NCI-H524 treated with DMSO at 0.1 percent for 48 hours (cell line): Measurements from ENCODE around the gene RNU6-8.
A peak's percentile ranks its signal among the peaks of the same experiment; 100 is the strongest.

ENCODE experiments used
- DNase-seq: peaks from one replicate; lab custom pipeline; 2025; lab: John Stamatoyannopoulos, UW

The RNU6-8 gene

GRCh38 chr14:32203928-32204357 is 874 bp upstream of the RNU6-8 start:
- no peak for DNase-seq

DNA sequence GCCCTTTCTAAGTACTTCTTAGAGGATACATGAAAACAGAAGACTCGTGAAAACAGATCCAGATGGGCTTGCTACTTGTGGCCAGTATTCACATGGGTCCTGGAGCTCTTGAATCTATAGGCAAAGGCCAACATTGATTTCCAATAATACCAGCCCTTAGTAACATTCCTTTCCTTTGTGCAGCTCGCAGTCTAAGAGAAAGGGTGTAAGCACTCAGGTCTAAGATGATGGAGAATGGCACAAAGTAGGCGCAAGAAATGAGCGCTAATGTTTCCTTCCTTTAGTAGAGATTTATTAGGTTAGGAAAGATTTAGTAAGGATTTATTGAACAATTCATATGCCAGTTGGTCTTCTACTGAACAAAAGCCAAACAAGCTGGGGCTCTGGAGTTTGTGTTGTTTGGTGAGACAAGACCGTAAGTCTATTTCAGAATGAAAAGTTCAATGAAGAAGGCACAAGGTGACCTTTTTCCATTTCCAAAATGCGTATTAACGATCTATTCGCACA is 525 bp downstream of the RNU6-8 start:
- peak; percentile 80 for DNase-seq

GRCh38 chr14:32201816-32202490 is 1.1 kb downstream of the RNU6-8 start, which contains the start of gene RNU6-7:
RNU6-7 (plus strand) TSS chr14:32202045.
- peak; percentile 80 for DNase-seq

GRCh38 chr14:32201193-32201815 is 1.8 kb downstream of the RNU6-8 start:
- DNase-seq = peak; percentile 82

GRCh38 chr14:32200368-32201192 is 2.5 kb downstream of the RNU6-8 start:
- no peak for DNase-seq

DNA sequence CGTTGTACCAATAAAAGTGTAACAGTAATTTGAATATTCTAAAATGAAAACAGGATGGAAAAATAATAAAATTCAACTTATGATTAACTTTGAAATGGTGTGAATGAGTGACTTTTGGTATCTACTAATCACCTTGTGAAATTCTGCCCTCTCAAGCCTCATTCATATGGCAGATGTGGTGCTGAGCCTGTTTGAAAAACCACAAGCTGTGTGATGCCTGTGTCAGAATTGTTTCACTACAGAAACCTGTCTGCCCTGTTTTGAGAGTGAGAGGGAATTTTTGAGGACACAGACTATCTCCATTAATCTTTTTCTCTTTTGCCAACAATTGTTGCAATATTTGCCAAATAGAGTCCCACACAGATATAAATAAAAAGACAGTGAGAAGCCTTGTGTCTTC is 5.2 kb downstream of the RNU6-8 start:
- no peak for DNase-seq

GRCh38 chr14:32195636-32196035 is 7.4 kb downstream of the RNU6-8 start:
- DNase-seq = no peak

DNA sequence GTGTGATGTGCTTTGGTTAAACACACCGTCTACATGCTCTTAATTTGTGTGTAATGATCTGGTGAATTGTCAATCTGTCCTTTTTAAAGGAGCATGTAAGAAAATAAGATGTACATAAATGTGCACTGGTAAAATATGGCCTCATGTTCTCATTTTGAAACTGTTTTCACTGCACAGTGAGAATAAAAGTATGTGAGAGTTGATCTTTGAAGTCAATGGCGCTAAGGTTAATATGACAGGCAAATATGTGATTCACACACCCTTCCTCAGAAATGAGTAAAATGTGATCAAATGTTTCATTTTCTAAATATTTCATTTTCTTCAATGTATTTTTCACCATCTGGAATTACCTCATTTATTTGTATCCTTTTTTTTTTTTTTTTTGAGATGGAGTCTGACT is 9.5 kb downstream of the RNU6-8 start:
- no peak for DNase-seq

- DNase-seq = no peak
Observed at GRCh38 chr14:32192712-32193373, 10.2 kb downstream of the RNU6-8 start.

- no peak for DNase-seq
Observed at GRCh38 chr14:32190673-32191072, 12.4 kb downstream of the RNU6-8 start.

DNA sequence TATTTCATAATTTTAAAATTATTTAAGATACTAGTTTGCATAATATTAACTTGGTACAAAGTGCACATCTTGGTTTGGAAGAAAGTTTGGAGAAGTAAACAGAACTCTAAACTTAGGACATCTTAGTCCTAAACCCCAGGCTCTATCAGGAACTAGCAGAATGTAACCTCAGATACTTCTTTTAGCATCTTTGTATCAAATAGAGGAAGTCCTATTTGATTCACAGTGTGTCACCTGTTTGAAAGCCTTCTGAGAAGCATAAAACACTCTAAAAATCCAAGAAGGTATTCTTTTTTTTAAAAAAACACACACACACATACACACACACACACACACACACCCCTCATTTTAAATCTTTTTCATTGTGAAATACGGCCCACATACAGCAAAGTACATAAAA is 13.3 kb downstream of the RNU6-8 start:
- DNase-seq = no peak

- DNase-seq = no peak
Observed at GRCh38 chr14:32186248-32186647, 16.8 kb downstream of the RNU6-8 start.

DNA sequence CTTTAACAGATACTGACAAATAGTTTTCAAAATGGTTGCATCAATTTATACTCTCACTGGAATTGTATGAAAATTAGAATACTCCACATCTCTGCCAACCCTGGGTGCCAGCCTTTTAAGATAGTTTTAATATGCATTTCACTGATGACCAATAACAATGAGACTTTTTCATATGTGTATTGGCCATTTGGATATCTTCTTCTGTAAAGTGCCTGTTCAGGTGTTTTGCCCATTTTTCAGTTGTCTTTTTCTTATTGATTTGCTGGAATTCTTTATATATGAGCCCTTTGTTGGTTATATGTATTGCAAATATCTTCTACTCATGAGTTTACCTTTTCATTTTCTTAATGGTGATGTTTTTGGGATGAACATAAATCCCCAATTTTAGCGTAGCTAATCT is 18.0 kb downstream of the RNU6-8 start:
- DNase-seq = no peak

DNA sequence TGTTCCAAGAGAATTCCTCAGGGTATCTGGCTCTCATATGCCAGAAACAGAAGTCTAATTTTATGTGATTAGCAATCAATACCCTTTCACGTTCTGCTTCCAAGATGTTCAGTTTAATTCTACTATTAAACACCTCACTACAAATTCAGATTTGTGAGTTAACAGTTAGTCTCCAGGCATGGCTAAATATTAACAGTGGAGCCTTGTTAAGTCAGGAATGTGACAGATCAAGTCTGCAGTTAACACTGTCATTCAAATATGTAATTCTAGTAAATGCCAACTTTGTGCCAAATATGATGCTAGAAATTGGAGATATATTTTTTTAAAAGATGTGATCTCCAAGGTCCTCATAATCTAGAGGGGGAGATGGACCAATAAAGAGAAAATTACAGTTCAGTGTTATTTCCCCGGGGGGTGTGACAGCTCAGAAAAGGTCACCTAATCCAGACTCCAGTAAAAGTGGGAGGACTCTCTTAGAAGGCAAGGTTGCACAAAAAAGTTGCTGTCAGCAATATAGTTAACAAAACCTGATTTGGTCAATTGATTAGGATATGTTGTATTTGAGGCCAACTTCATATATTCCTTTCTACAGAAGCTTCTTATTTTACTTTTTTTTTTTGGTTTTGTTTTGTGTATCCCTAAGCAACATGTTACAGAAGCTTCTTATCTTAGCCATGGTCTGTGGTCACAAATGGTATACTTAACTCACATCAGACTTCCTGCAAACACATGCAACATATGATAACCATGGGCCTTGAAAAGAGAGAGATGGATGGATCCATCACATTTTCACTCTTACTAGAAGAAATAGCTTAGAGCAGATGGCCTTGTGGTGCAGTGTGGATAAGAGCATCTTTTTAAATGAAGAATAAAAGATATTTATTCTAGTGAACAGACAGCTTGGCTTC is 19.7 kb downstream of the RNU6-8 start:
- DNase-seq = no peak

DNA sequence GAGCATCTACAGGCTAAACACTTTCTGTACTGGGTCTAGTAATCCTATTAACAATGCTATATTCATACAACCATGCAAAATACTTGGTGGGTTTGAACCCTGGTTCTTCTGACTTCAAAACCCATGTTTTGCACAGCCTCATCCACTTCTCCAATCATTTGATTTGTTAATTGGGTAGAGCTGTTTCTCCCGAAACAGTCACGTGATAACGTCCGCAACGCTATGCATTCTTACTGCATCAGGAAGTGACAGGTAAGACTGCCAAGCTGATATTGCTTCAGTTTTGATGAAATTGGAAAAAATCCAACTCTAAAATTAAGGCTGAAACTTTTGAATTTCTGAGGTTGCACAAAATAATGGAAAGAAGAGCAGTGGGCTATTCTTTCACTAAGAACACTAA is 31.6 kb downstream of the RNU6-8 start:
- DNase-seq = no peak

DNA sequence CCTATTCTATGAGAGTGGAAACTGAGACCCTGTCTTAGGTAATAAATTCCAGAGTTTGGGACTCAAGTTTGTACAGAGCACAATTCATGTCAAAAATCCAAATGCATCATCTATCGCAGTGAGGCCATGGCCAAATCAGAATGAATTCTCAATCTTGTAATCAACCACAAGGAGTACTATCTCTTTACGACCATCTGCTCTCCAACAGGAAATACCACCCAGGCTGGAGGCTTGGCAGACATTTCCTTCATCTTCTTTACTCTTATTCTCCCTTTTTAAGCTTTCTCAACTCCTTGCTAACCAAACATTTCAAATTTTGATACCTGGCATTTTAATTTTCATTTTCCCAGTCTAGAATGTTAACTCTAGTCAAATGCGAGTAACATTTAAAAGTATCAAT is 33.9 kb downstream of the RNU6-8 start:
- DNase-seq = no peak

DNA sequence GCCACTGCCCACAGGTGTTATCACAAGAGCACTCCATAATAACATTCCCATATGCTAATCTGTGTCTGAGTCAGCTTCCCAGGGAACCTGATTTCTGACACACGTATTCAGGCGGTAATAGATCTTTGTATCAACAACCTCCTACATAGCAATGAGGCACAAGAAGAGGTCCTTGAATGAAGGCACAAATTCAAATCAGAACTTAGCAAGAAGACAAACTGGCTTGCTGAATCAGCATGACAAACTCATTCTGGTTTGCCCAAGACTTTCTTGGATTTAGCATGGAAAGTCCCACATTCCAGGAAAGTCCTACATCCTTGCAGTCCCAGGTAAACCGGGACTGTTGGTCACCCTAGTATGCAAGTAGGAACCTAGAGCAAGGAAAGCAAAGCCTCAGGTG is 35.2 kb downstream of the RNU6-8 start:
- no peak for DNase-seq

- no peak for DNase-seq
Observed at GRCh38 chr14:32166924-32167323, 36.1 kb downstream of the RNU6-8 start.

DNA sequence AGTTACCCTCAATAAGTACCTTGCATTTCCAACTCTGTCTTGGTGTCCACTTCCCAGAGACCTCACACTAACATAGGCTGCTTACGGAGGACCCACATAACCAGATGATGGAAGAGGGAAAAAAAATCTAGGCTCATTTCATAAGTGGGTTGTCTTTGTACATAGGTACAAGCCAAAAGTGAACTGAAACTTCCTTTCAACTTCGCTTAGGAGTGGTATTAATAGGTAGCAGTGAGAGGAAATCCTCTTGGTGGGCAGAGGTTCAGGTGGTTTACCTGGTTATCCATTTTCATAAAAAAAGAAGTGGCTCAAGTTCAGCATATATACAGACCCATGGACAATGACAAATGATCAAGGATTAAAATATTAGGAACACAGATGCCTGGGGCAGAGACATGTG is 37.0 kb downstream of the RNU6-8 start:
- DNase-seq = no peak
